ENCODE measurements around the gene TLR6.

Gene TLR6

GRCh38 chr4:38891051-38891983 is 34.7 kb upstream of the TLR6 start:
- no peaks in the 10 kb centered on the region for H3K9me3 ChIP-seq (ENCODE audit: control insufficient read depth, low read depth, low read length)
- no peak overlapping the region for H3K27ac ChIP-seq (ENCODE audit: low read length)
- H3K9ac ChIP-seq (ENCODE audit: low read length), result no peak overlapping the region

GRCh38 chr4:38889143-38889542 is 32.5 kb upstream of the TLR6 start:
- no peaks in the 10 kb centered on the region for H3K36me3 ChIP-seq (ENCODE audit: control insufficient read depth, low read depth, low read length)
- H3K4me3 ChIP-seq (ENCODE audit: low read length), result no peak overlapping the region
- no peaks in the 10 kb centered on the region for H3K9me3 ChIP-seq (ENCODE audit: control insufficient read depth, low read depth, low read length)
- no peak overlapping the region for H3K27ac ChIP-seq (ENCODE audit: low read length)
- H3K4me1 ChIP-seq (ENCODE audit: control insufficient read depth, low read depth, low read length), result peaks cover 7% of the 10 kb centered on the region
- no peaks in the 10 kb centered on the region for H3K27me3 ChIP-seq (ENCODE audit: control insufficient read depth, insufficient read depth, low read length)
- no peak overlapping the region for H3K9ac ChIP-seq (ENCODE audit: low read length)

More at GRCh38 chr4:38891051-38891983, 34.7 kb upstream of the TLR6 start:
- Histone ChIP-seq H3K4me3 (ENCODE audit: low read length) (no peak overlapping the region), H3K27me3 (ENCODE audit: control insufficient read depth, insufficient read depth, low read length) (no peaks in the 10 kb centered on the region), H3K36me3 (ENCODE audit: control insufficient read depth, low read depth, low read length) (no peaks in the 10 kb centered on the region), H3K4me1 (ENCODE audit: control insufficient read depth, low read depth, low read length) (peaks cover 7% of the 10 kb centered on the region)

- Histone ChIP-seq H3K27ac (ENCODE audit: low read length) (no peak overlapping the region), H3K4me3 (ENCODE audit: low read length) (no peak overlapping the region), H3K9me3 (ENCODE audit: control insufficient read depth, low read depth, low read length) (no peaks in the 10 kb centered on the region), H3K27me3 (ENCODE audit: control insufficient read depth, insufficient read depth, low read length) (no peaks in the 10 kb centered on the region), H3K9ac (ENCODE audit: low read length) (no peak overlapping the region), H3K36me3 (ENCODE audit: control insufficient read depth, low read depth, low read length) (no peaks in the 10 kb centered on the region), H3K4me1 (ENCODE audit: control insufficient read depth, low read depth, low read length) (peaks cover 7% of the 10 kb centered on the region)
Measured at GRCh38 chr4:38884254-38884653, 27.6 kb upstream of the TLR6 start.

GRCh38 chr4:38876636-38877035 is 20.0 kb upstream of the TLR6 start:
- H3K27ac ChIP-seq (ENCODE audit: low read length), result no peak overlapping the region
- no peaks in the 10 kb centered on the region for H3K27me3 ChIP-seq (ENCODE audit: control insufficient read depth, insufficient read depth, low read length)
- H3K4me1 ChIP-seq (ENCODE audit: control insufficient read depth, low read depth, low read length), result no peaks in the 10 kb centered on the region
- no peaks in the 10 kb centered on the region for H3K9me3 ChIP-seq (ENCODE audit: control insufficient read depth, low read depth, low read length)
- no peak overlapping the region for H3K4me3 ChIP-seq (ENCODE audit: low read length)
- no peak overlapping the region for H3K9ac ChIP-seq (ENCODE audit: low read length)
- H3K36me3 ChIP-seq (ENCODE audit: control insufficient read depth, low read depth, low read length), result no peaks in the 10 kb centered on the region

GRCh38 chr4:38873290-38873944 is 16.8 kb upstream of the TLR6 start:
- Histone ChIP-seq H3K36me3 (ENCODE audit: control insufficient read depth, low read depth, low read length) (no peaks in the 10 kb centered on the region), H3K27me3 (ENCODE audit: control insufficient read depth, insufficient read depth, low read length) (no peaks in the 10 kb centered on the region), H3K4me1 (ENCODE audit: control insufficient read depth, low read depth, low read length) (no peaks in the 10 kb centered on the region), H3K9me3 (ENCODE audit: control insufficient read depth, low read depth, low read length) (no peaks in the 10 kb centered on the region), H3K27ac (ENCODE audit: low read length) (no peak overlapping the region), H3K4me3 (ENCODE audit: low read length) (no peak overlapping the region), H3K9ac (ENCODE audit: low read length) (no peak overlapping the region)

- Histone ChIP-seq H3K9me3 (ENCODE audit: control insufficient read depth, low read depth, low read length) (no peaks in the 10 kb centered on the region), H3K27ac (ENCODE audit: low read length) (no peak overlapping the region), H3K36me3 (ENCODE audit: control insufficient read depth, low read depth, low read length) (no peaks in the 10 kb centered on the region), H3K27me3 (ENCODE audit: control insufficient read depth, insufficient read depth, low read length) (no peaks in the 10 kb centered on the region), H3K4me1 (ENCODE audit: control insufficient read depth, low read depth, low read length) (no peaks in the 10 kb centered on the region), H3K4me3 (ENCODE audit: low read length) (no peak overlapping the region), H3K9ac (ENCODE audit: low read length) (no peak overlapping the region)
Measured at GRCh38 chr4:38872620-38873019, 16.0 kb upstream of the TLR6 start.

- Histone ChIP-seq H3K9me3 (ENCODE audit: control insufficient read depth, low read depth, low read length) (no peaks in the 10 kb centered on the region), H3K4me3 (ENCODE audit: low read length) (no peak overlapping the region), H3K27ac (ENCODE audit: low read length) (no peak overlapping the region), H3K9ac (ENCODE audit: low read length) (no peak overlapping the region), H3K27me3 (ENCODE audit: control insufficient read depth, insufficient read depth, low read length) (peaks cover 4% of the 10 kb centered on the region), H3K36me3 (ENCODE audit: control insufficient read depth, low read depth, low read length) (no peaks in the 10 kb centered on the region), H3K4me1 (ENCODE audit: control insufficient read depth, low read depth, low read length) (peaks cover 6% of the 10 kb centered on the region)
Measured at GRCh38 chr4:38871593-38871992, 15.0 kb upstream of the TLR6 start.

- no peak overlapping the region for H3K9ac ChIP-seq (ENCODE audit: low read length)
- H3K9me3 ChIP-seq (ENCODE audit: control insufficient read depth, low read depth, low read length), result no peaks in the 10 kb centered on the region
- H3K27me3 ChIP-seq (ENCODE audit: control insufficient read depth, insufficient read depth, low read length), result peaks cover 4% of the 10 kb centered on the region
- H3K27ac ChIP-seq (ENCODE audit: low read length), result no peak overlapping the region
- H3K4me3 ChIP-seq (ENCODE audit: low read length), result no peak overlapping the region
- H3K4me1 ChIP-seq (ENCODE audit: control insufficient read depth, low read depth, low read length), result peaks cover 6% of the 10 kb centered on the region
- H3K36me3 ChIP-seq (ENCODE audit: control insufficient read depth, low read depth, low read length), result no peaks in the 10 kb centered on the region
Measured at GRCh38 chr4:38870098-38870808, 13.6 kb upstream of the TLR6 start.

GRCh38 chr4:38869511-38869910 is 12.9 kb upstream of the TLR6 start:
- Histone ChIP-seq H3K9ac (ENCODE audit: low read length) (no peak overlapping the region), H3K9me3 (ENCODE audit: control insufficient read depth, low read depth, low read length) (no peaks in the 10 kb centered on the region), H3K27ac (ENCODE audit: low read length) (no peak overlapping the region), H3K4me3 (ENCODE audit: low read length) (no peak overlapping the region), H3K27me3 (ENCODE audit: control insufficient read depth, insufficient read depth, low read length) (peaks cover 4% of the 10 kb centered on the region), H3K4me1 (ENCODE audit: control insufficient read depth, low read depth, low read length) (peaks cover 6% of the 10 kb centered on the region), H3K36me3 (ENCODE audit: control insufficient read depth, low read depth, low read length) (no peaks in the 10 kb centered on the region)

- Histone ChIP-seq H3K4me1 (ENCODE audit: control insufficient read depth, low read depth, low read length) (peaks cover 6% of the 10 kb centered on the region), H3K4me3 (ENCODE audit: low read length) (peak overlapping the region; percentile 81), H3K27ac (ENCODE audit: low read length) (no peak overlapping the region), H3K9ac (ENCODE audit: low read length) (peak overlapping the region; percentile 39), H3K36me3 (ENCODE audit: control insufficient read depth, low read depth, low read length) (no peaks in the 10 kb centered on the region), H3K27me3 (ENCODE audit: control insufficient read depth, insufficient read depth, low read length) (peaks cover 4% of the 10 kb centered on the region), H3K9me3 (ENCODE audit: control insufficient read depth, low read depth, low read length) (no peaks in the 10 kb centered on the region)
Measured at GRCh38 chr4:38868059-38868960, 11.7 kb upstream of the TLR6 start.
